H1 (cell line): ENCODE data around the gene BTNL2. TPM values are rescaled to one million over a fixed set of nuclear protein-coding genes. Genes with fewer than 3 reads are reported as not detected.

Experiments used
- CTCF ChIA-PET: fragments of 300-600 bp; sonication (Branson Sonifier 250); formaldehyde crosslinking; loops from one replicate; lab custom pipeline; 2021; ENCODE audit not compliant: partially characterized antibody; lab: Charles Lee
- POLR2A ChIA-PET: fragments of 300-600 bp; sonication (Branson Sonifier 250); formaldehyde crosslinking; loops from one replicate; lab custom pipeline; 2021; ENCODE audit warnings: inconsistent platforms; ENCODE audit not compliant: partially characterized antibody; lab: Charles Lee
- DNase-seq, 2 experiments: peaks; one replicate each; pipeline versions ENCODE4 v3.0.0 to v3.0.0-alpha.2; 2010 to 2022; ENCODE audit warnings: low spot score in 2 of 2, low read depth in 1 of 2, mixed read lengths in 1 of 2
- FAIRE-seq: peaks from 2 replicates; lab custom pipeline; 2011; peaks lifted over from hg19 to GRCh38; lab: Jason Lieb, UNC
- H2AFZ ChIP-seq: 2 replicates; pipeline ENCODE4 v1.8.1; 2012; ENCODE audit warnings: low read length, inconsistent platforms
- H2AK5ac ChIP-seq: 2 replicates; pipeline ENCODE4 v1.6.1; 2013; ENCODE audit warnings: low read depth, low read length
- H2BK120ac ChIP-seq: replicated peaks from 2 replicates; pipeline ENCODE3; 2013; ENCODE audit warnings: low read depth, low read length, inconsistent platforms
- H2BK12ac ChIP-seq: 2 replicates; pipeline ENCODE4 v1.6.1; 2013; ENCODE audit warnings: low read depth, low read length
- H2BK15ac ChIP-seq: 2 replicates; pipeline ENCODE4 v1.6.1; 2013; ENCODE audit warnings: low read length
- H2BK20ac ChIP-seq: 2 replicates; pipeline ENCODE4 v1.6.1; 2013; ENCODE audit warnings: low read length
- H2BK5ac ChIP-seq: 2 replicates; pipeline ENCODE4 v1.6.1; 2013; ENCODE audit warnings: low read depth, low read length
- H3K14ac ChIP-seq: 2 replicates; pipeline ENCODE4 v1.6.1; 2013; ENCODE audit warnings: inconsistent platforms; ENCODE audit not compliant: insufficient read length
- H3K18ac ChIP-seq: 2 replicates; pipeline ENCODE4 v1.6.1; 2013; ENCODE audit warnings: low read length; ENCODE audit errors: extremely low read depth
- H3K23ac ChIP-seq: 2 replicates; pipeline ENCODE4 v1.6.1; 2013; ENCODE audit warnings: inconsistent platforms; ENCODE audit not compliant: insufficient read length
- H3K23me2 ChIP-seq: 2 replicates; pipeline ENCODE4 v1.6.1; 2013; ENCODE audit warnings: low read depth, low read length
- H3K27ac ChIP-seq: 2 replicates; pipeline ENCODE4 v1.6.1; 2011; ENCODE audit warnings: low read depth, low read length, inconsistent platforms
- H3K27me3 ChIP-seq, 4 experiments: replicated peaks in 1 of 4; 1 replicate in 1 of 4; 2 replicates in 3 of 4; pipeline versions ENCODE4 v1.6.1 to v1.8.1; 2011 to 2013; ENCODE audit warnings: low read length in 3 of 4, mild to moderate bottlenecking in 3 of 4, inconsistent platforms in 2 of 4, mixed read lengths in 2 of 4, moderate library complexity in 1 of 4; ENCODE audit not compliant: control insufficient read depth in 3 of 4, insufficient read depth in 3 of 4; ENCODE audit errors: extremely low read depth in 1 of 4
- H3K36me3 ChIP-seq, 4 experiments: 2 replicates each; pipeline versions ENCODE4 v1.6.1 to v1.8.1; 2011 to 2013; ENCODE audit warnings: mild to moderate bottlenecking in 4 of 4, low read length in 3 of 4, moderate library complexity in 2 of 4, control low read depth in 1 of 4, inconsistent platforms in 1 of 4; ENCODE audit not compliant: insufficient read depth in 4 of 4, control insufficient read depth in 2 of 4
- H3K4ac ChIP-seq: replicated peaks from 2 replicates; pipeline ENCODE3; 2013; ENCODE audit warnings: low read length, low read depth, mixed read lengths, inconsistent platforms; ENCODE audit not compliant: insufficient read length
- H3K4me1 ChIP-seq, 4 experiments: replicated peaks in 1 of 4; 1 replicate in 1 of 4; 2 replicates in 3 of 4; pipeline versions ENCODE4 v1.6.1 to v1.8.1; 2011 to 2013; ENCODE audit warnings: low read length in 3 of 4, inconsistent platforms in 2 of 4, mixed read lengths in 1 of 4; ENCODE audit not compliant: insufficient read depth in 4 of 4, control insufficient read depth in 3 of 4
- H3K4me2 ChIP-seq, 2 experiments: 2 replicates each; pipeline versions ENCODE4 v1.6.1 to v1.8.1; 2011 to 2013; ENCODE audit warnings: low read depth in 2 of 2, low read length in 2 of 2, control low read depth in 1 of 2, inconsistent platforms in 1 of 2, mild to moderate bottlenecking in 1 of 2; ENCODE audit not compliant: insufficient read depth in 1 of 2
- H3K4me3 ChIP-seq, 4 experiments: fragments of 200-600, 300-600 bp in 1 of 4; sonication (generic), shearing (Covaris generic), sonication (Bioruptor Twin) in 1 of 4; 2 replicates each; pipeline versions ENCODE4 v1.5.1 to v1.8.1; 2011 to 2016; ENCODE audit warnings: low read length in 4 of 4, low read depth in 3 of 4, control low read depth in 2 of 4, inconsistent platforms in 2 of 4, mild to moderate bottlenecking in 2 of 4, mixed read lengths in 1 of 4, moderate library complexity in 1 of 4; ENCODE audit not compliant: insufficient read depth in 2 of 4; ENCODE audit errors: extremely low read depth in 1 of 4
- H3K56ac ChIP-seq: replicated peaks from 2 replicates; pipeline ENCODE3; 2013; ENCODE audit warnings: low read depth, mild to moderate bottlenecking, mixed read lengths, low read length, inconsistent platforms; ENCODE audit not compliant: insufficient read length
- H3K79me1 ChIP-seq: 2 replicates; pipeline ENCODE4 v1.6.1; 2013; ENCODE audit warnings: low read depth, low read length, control low read depth
- H3K79me2 ChIP-seq, 2 experiments: 2 replicates each; pipeline versions ENCODE4 v1.6.1 to v1.8.1; 2012 to 2013; ENCODE audit warnings: low read length in 2 of 2, mild to moderate bottlenecking in 2 of 2, inconsistent platforms in 1 of 2; ENCODE audit not compliant: insufficient read depth in 2 of 2, control insufficient read depth in 1 of 2
- H3K9ac ChIP-seq, 4 experiments: replicated peaks in 1 of 4; 1 replicate in 1 of 4; 2 replicates in 3 of 4; pipeline versions ENCODE4 v1.6.1 to v1.8.1; 2011 to 2013; ENCODE audit warnings: low read depth in 3 of 4, low read length in 3 of 4, control low read depth in 2 of 4, mild to moderate bottlenecking in 2 of 4, moderate library complexity in 2 of 4, inconsistent platforms in 1 of 4; ENCODE audit errors: extremely low read depth in 1 of 4
- H3K9me3 ChIP-seq, 2 experiments: 2 replicates each; pipeline versions ENCODE4 v1.6.1 to v1.8.1; 2012 to 2013; ENCODE audit warnings: mild to moderate bottlenecking in 2 of 2, moderate library complexity in 2 of 2, control low read depth in 1 of 2, inconsistent platforms in 1 of 2, low read depth in 1 of 2, low read length in 1 of 2, mixed read lengths in 1 of 2; ENCODE audit not compliant: insufficient read depth in 2 of 2
- H4K20me1 ChIP-seq, 2 experiments: replicated peaks in 1 of 2; 2 replicates each; pipeline versions ENCODE3 to v1.8.1; 2011 to 2013; ENCODE audit warnings: inconsistent platforms in 2 of 2, low read length in 2 of 2, mild to moderate bottlenecking in 1 of 2; ENCODE audit not compliant: insufficient read depth in 2 of 2, control insufficient read depth in 1 of 2
- H4K5ac ChIP-seq: 2 replicates; pipeline ENCODE4 v1.6.1; 2013; ENCODE audit warnings: low read length, low read depth, mixed read lengths, inconsistent platforms; ENCODE audit not compliant: insufficient read length
- H4K8ac ChIP-seq: 2 replicates; pipeline ENCODE4 v1.8.0; 2013; ENCODE audit warnings: mild to moderate bottlenecking, moderate library complexity, low read length, inconsistent platforms; ENCODE audit not compliant: insufficient read depth; ENCODE audit errors: extremely low read depth
- H4K91ac ChIP-seq: replicated peaks from 2 replicates; pipeline ENCODE3; 2013; ENCODE audit warnings: low read length, mixed read lengths, inconsistent platforms; ENCODE audit not compliant: insufficient read length
- BRCA1 ChIP-seq: IDR thresholded peaks from 2 replicates; pipeline ENCODE4 v1.6.1; 2012; ENCODE audit warnings: low read depth, low read length, improper control_type of control experiment
- CBX8 ChIP-seq: fragments of 300-800, 300-1000 bp; sonication (generic); IDR thresholded peaks from 2 replicates; pipeline ENCODE4 v1.7.1; 2016; ENCODE audit warnings: low read depth, low read length, borderline replicate concordance
- CEBPB ChIP-seq: IDR thresholded peaks from 2 replicates; pipeline ENCODE4 v1.6.1; 2012; ENCODE audit warnings: low read depth, low read length
- CREB1 ChIP-seq: IDR thresholded peaks from 2 replicates; pipeline ENCODE4 v1.6.1; 2012; ENCODE audit warnings: inconsistent platforms
- EZH2 ChIP-seq: fragments of 200-600 bp; sonication (generic); IDR thresholded peaks from 2 replicates; pipeline ENCODE4 v1.7.1; 2012; ENCODE audit warnings: low read depth, mild to moderate bottlenecking, moderate library complexity, low read length, inconsistent platforms; ENCODE audit not compliant: severe bottlenecking
- GTF2F1 ChIP-seq: IDR thresholded peaks from 2 replicates; pipeline ENCODE4 v1.6.1; 2012; ENCODE audit warnings: low read depth, low read length, improper control_type of control experiment, borderline replicate concordance
- JUN ChIP-seq: IDR thresholded peaks from 2 replicates; pipeline ENCODE4 v1.6.1; 2011; ENCODE audit warnings: low read depth, mild to moderate bottlenecking, improper control_type of control experiment, low read length
- KDM1A ChIP-seq: fragments of 200-600, 300-600 bp; sonication (generic); IDR thresholded peaks from 2 replicates; pipeline ENCODE4 v1.7.1; 2016; ENCODE audit warnings: mild to moderate bottlenecking, low read length, borderline replicate concordance
- KDM5A ChIP-seq: fragments of 200-600 bp; IDR thresholded peaks from 2 replicates; pipeline ENCODE4 v1.7.1; 2012; ENCODE audit warnings: mild to moderate bottlenecking, low read length, inconsistent platforms, mixed read lengths
- POLR2A ChIP-seq, 2 experiments: IDR thresholded peaks; 1 replicate in 1 of 2; 2 replicates in 1 of 2; pipeline ENCODE4 v1.6.1; 2011; ENCODE audit warnings: low read depth in 2 of 2, low read length in 2 of 2, mild to moderate bottlenecking in 2 of 2; ENCODE audit errors: control extremely low read depth in 1 of 2
- POU5F1 ChIP-seq: IDR thresholded peaks from 2 replicates; pipeline ENCODE4 v1.6.1; 2011; ENCODE audit warnings: low read depth, mild to moderate bottlenecking, low read length, moderate library complexity
- TAF1 ChIP-seq: IDR thresholded peaks from 2 replicates; pipeline ENCODE4 v1.6.1; 2011; ENCODE audit warnings: mild to moderate bottlenecking, low read depth, low read length
- ZNF274 ChIP-seq: IDR thresholded peaks from 2 replicates; pipeline ENCODE4 v1.7.0; 2012; ENCODE audit warnings: low read length, borderline replicate concordance; ENCODE audit errors: extremely low read depth
- WGBS, 2 experiments: shearing (Covaris generic) in 1 of 2; methylation state at CpG; one replicate each; pipeline versions ENCODE4 v1.1.6 to v1.1.7; 2013 to 2015; ENCODE audit warnings: low lambda C conversion rate in 2 of 2, mixed read lengths in 2 of 2, inconsistent platforms in 1 of 2, low coverage in 1 of 2, missing lambda C conversion rate in 1 of 2; ENCODE audit not compliant: insufficient replicate concordance in 2 of 2, insufficient coverage in 1 of 2, insufficient read length in 1 of 2; ENCODE audit errors: extremely low coverage in 1 of 2, missing lambda C conversion rate in 1 of 2; 5-methylcytosine and 5-hydroxymethylcytosine counted together
- polyA plus RNA-seq, 7 experiments: library from polyadenylated mRNA; depleted of rRNA in 3 of 7; stranded (reverse) in 5 of 7; unstranded in 2 of 7; fragments of >200 nt in 5 of 7; fragments of 200-250 nt in 2 of 7; gene quantifications; 1 replicate in 5 of 7; 2 replicates in 1 of 7; 4 replicates in 1 of 7; pipeline versions ENCODE4 v1.2.1 to v1.2.3, GENCODE V29; 2011 to 2013; ENCODE audit warnings: missing spikeins in 2 of 7, mixed read lengths in 2 of 7
- total RNA-seq: library from RNA; stranded (reverse); fragmentation: NEBNext Ultra II Directional; extraction: Animal tissue kit (Norgen Biotek cat#: 25700); gene quantifications from 2 replicates; pipeline ENCODE4 v1.2.1, GENCODE V29; 2021
- TF ChIP-seq, protein P1 (sequence below): IDR thresholded peaks from 2 replicates; pipeline ENCODE4 v1.6.1; 2012; ENCODE audit warnings: low read length, inconsistent platforms
- TF ChIP-seq, protein P2 (sequence below): IDR thresholded peaks from 2 replicates; pipeline ENCODE4 v1.6.1; 2012; ENCODE audit warnings: inconsistent platforms

Gene BTNL2
- total and polyA plus RNA-seq, 2 of the 8 experiments (the other 6 are each of a cell fraction or from before 2014, with no cell fraction given): not detected

DNA sequence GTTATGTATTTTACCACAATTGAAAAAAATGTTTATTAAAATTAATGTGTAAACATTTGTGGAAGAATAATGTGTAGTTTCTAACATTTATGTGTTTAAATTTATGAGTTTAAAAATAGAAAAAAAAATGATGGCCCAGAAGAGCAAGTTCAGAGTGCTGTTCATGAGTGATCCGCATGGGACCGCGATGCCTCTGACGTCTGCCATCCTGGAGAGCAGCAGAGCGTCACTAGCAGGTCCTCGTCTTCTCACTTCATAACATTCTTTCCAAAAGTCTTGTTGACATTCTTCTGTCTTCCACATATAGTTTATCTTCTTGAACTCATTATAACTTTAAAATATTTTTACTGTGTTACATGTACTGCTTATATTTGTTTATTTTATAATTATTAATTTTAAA lies 15.5 kb downstream of the BTNL2 start:
- Histone ChIP-seq H3K18ac (no peak overlapping the region), H3K23me2 (no peaks in the 10 kb centered on the region), H3K79me1 (no peaks in the 10 kb centered on the region), H2BK12ac (no peak overlapping the region), H2BK120ac (no peak overlapping the region)
- ChIA-PET CTCF (no interaction called here), POLR2A (no interaction called here)
- TF ChIP-seq CEBPB (no peak), GTF2F1 (no peak), JUN (no peak), POU5F1 (no peak), BRCA1 (no peak), EZH2 (no peak), POLR2A (IDR thresholded peaks at IDR 0.05; ENCODE audit: control extremely low read depth in 1 of 2, low read depth in 2 of 2, low read length in 2 of 2) (no peak), KDM1A (no peak), CBX8 (no peak), CREB1 (no peak), ZNF274 (no peak), TAF1 (no peak), KDM5A (no peak)
- TF ChIP-seq, protein P1, sequence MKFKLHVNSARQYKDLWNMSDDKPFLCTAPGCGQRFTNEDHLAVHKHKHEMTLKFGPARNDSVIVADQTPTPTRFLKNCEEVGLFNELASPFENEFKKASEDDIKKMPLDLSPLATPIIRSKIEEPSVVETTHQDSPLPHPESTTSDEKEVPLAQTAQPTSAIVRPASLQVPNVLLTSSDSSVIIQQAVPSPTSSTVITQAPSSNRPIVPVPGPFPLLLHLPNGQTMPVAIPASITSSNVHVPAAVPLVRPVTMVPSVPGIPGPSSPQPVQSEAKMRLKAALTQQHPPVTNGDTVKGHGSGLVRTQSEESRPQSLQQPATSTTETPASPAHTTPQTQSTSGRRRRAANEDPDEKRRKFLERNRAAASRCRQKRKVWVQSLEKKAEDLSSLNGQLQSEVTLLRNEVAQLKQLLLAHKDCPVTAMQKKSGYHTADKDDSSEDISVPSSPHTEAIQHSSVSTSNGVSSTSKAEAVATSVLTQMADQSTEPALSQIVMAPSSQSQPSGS: no peak
- TF ChIP-seq, protein P2, sequence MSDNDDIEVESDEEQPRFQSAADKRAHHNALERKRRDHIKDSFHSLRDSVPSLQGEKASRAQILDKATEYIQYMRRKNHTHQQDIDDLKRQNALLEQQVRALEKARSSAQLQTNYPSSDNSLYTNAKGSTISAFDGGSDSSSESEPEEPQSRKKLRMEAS: no peak
- TF ChIP-seq, all 59 proteins: peak for 0
- WGBS, 2 experiments: 96% methylated on average over 6 of the region's 6 CpGs; no CpG with 5 or more reads in 1 of the 2 experiments
- H2AK5ac ChIP-seq: no peak overlapping the region
- H2AFZ ChIP-seq: no peak overlapping the region
- no peak overlapping the region for H3K4me2 ChIP-seq
- H4K20me1 ChIP-seq: no peaks in the 10 kb centered on the region
- no peak overlapping the region for H4K8ac ChIP-seq
- no peak overlapping the region for H3K4me3 ChIP-seq
- H2BK15ac ChIP-seq: no peak overlapping the region
- no peaks in the 10 kb centered on the region for H3K4me1 ChIP-seq
- H2BK5ac ChIP-seq: no peak overlapping the region
- no peak overlapping the region for H3K56ac ChIP-seq
- no peaks in the 10 kb centered on the region for H3K27me3 ChIP-seq
- DNase-seq: no peak
- H3K23ac ChIP-seq: no peak overlapping the region
- FAIRE-seq: no peak
- H3K4ac ChIP-seq: no peak overlapping the region
- H3K36me3 ChIP-seq: no peaks in the 10 kb centered on the region
- H4K5ac ChIP-seq: no peak overlapping the region
- no peaks in the 10 kb centered on the region for H3K9me3 ChIP-seq
- H3K14ac ChIP-seq: no peak overlapping the region
- no peak overlapping the region for H3K9ac ChIP-seq
- no peak overlapping the region for H3K27ac ChIP-seq
- H3K79me2 ChIP-seq: no peaks in the 10 kb centered on the region
- no peak overlapping the region for H4K91ac ChIP-seq
- no peak overlapping the region for H2BK20ac ChIP-seq
